ENCODE data around the gene SLC25A24.

DNA sequence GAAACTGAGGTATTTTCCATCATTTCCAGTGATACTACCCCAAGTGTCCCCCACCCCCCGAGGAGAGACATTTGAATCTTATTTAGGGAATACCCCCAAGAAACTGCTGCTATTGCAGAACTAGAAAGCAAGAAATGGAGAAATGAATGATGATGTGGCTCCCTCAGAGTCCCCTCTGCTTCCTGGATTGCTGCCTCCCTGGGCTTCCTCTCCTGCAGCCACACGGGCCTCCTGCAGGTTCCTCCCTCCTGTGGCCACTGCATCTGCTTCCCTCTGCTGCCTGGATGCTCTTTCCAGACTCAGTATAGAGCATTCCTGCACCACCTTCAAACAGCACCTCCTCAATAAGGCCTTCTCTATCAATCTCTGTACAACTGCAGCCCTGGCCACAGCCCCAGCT is 69.3 kb downstream of the SLC25A24 start:
- no peak for TF ChIP-seq EZH2phosphoT487 (conservative IDR thresholded peaks at IDR 0.05; ENCODE audit: low read length)
- TF ChIP-seq, protein P1, sequence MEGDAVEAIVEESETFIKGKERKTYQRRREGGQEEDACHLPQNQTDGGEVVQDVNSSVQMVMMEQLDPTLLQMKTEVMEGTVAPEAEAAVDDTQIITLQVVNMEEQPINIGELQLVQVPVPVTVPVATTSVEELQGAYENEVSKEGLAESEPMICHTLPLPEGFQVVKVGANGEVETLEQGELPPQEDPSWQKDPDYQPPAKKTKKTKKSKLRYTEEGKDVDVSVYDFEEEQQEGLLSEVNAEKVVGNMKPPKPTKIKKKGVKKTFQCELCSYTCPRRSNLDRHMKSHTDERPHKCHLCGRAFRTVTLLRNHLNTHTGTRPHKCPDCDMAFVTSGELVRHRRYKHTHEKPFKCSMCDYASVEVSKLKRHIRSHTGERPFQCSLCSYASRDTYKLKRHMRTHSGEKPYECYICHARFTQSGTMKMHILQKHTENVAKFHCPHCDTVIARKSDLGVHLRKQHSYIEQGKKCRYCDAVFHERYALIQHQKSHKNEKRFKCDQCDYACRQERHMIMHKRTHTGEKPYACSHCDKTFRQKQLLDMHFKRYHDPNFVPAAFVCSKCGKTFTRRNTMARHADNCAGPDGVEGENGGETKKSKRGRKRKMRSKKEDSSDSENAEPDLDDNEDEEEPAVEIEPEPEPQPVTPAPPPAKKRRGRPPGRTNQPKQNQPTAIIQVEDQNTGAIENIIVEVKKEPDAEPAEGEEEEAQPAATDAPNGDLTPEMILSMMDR (IDR thresholded peaks at IDR 0.05; ENCODE audit: insufficient read depth, low read length, poor library complexity, severe bottlenecking) = no peak

Data from SU-DHL-6 (cell line).